Astrocyte of the spinal cord (primary cell): ENCODE measurements around the gene PRDX6.

Experiments
- DNase-seq: peaks from one replicate; pipeline ENCODE4 v3.0.0; 2011; ENCODE audit warnings: low read depth, low spot score
- H3K4me3 ChIP-seq: 2 replicates; pipeline ENCODE4 v1.5.1; 2011; ENCODE audit warnings: low read depth, mild to moderate bottlenecking, low read length, moderate library complexity
- CTCF ChIP-seq: IDR thresholded peaks from 2 replicates; pipeline ENCODE4 v1.5.1; 2012; ENCODE audit warnings: low read depth, mild to moderate bottlenecking, low read length, inconsistent platforms
- in situ Hi-C: cut with HindIII; loops from 2 replicates; pipeline ENCODE4 v1.10.0; 2017; ENCODE audit warnings: low sequenced_read_pairs

The PRDX6 gene

GRCh38 chr1:173532237-173532636 is 55.1 kb downstream of the PRDX6 start:
- TF ChIP-seq CTCF = no peak
- in situ Hi-C loops = no loop called here
- H3K4me3 ChIP-seq = no peak overlapping the region
- DNase-seq = peak; percentile 28

GRCh38 chr1:173536223-173536622 is 59.1 kb downstream of the PRDX6 start:
- TF ChIP-seq CTCF = no peak
- DNase-seq = no peak
- in situ Hi-C loops = no loop called here
- no peak overlapping the region for H3K4me3 ChIP-seq
